Islet of Langerhans (tissue), 1 donor: Measurements from ENCODE around the gene CD300LD.
"Not testable (repeated sequence)": the region's sequence is repeated elsewhere in the genome, so short reads cannot be mapped to it uniquely, and the experiment has no call there.

ENCODE experiments used
- FAIRE-seq: peaks from one replicate; lab custom pipeline; 2011; peaks lifted over from hg19 to GRCh38; lab: Jason Lieb, UNC

Gene CD300LD

GRCh38 chr17:74571621-74572270 is 20.3 kb downstream of the CD300LD start:
- FAIRE-seq: no peak

- no peak for FAIRE-seq
These were observed 22.8 kb downstream of the CD300LD start for GRCh38 chr17:74569020-74570003.

GRCh38 chr17:74568106-74568873 is 23.8 kb downstream of the CD300LD start:
- FAIRE-seq: no peak

- no peak for FAIRE-seq
These were observed 24.7 kb downstream of the CD300LD start, which contains the start of gene CD300H for GRCh38 chr17:74567397-74567796. Gene CD300H (minus strand): TSS chr17:74567509.

- FAIRE-seq: no peak
These were observed 25.8 kb downstream of the CD300LD start for GRCh38 chr17:74566132-74566753.

- FAIRE-seq: no peak
These were observed 27.0 kb downstream of the CD300LD start for GRCh38 chr17:74565126-74565525.

DNA sequence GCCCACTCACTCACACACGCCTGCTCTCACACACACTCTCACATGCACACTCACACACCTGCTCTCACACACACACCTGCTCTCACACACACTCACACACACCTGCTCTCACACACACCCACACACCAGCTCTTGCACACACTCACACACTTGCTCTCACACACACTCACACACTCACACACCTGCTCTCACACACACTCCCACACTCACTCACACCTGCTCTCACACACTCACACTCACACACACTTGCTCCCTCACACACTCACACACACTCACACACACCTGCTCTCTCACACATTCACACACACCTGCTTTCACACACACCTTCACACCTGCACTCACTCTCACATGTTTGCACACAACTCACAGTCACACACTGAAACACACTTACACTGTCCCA is 28.7 kb downstream of the CD300LD start:
- no peak for FAIRE-seq

DNA sequence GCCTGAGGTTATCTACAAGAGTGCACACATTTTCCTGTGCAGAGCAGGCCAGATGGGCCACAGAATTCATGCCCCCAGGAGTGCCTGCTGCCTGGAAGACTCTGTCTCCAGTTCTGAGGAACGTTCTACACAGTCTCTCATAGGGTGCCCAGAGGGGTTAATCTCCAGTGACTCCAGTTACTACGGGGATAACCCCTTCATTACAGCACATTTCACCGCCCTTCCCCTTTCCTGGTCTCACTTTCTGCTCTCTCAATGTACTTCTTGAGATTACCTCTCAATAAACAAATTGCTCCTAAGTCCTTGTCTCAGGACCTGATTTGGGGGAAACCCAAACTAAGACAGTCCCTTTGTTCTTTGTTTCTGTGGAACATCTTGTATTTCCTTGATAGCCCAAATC is 30.5 kb downstream of the CD300LD start:
- no peak for FAIRE-seq

DNA sequence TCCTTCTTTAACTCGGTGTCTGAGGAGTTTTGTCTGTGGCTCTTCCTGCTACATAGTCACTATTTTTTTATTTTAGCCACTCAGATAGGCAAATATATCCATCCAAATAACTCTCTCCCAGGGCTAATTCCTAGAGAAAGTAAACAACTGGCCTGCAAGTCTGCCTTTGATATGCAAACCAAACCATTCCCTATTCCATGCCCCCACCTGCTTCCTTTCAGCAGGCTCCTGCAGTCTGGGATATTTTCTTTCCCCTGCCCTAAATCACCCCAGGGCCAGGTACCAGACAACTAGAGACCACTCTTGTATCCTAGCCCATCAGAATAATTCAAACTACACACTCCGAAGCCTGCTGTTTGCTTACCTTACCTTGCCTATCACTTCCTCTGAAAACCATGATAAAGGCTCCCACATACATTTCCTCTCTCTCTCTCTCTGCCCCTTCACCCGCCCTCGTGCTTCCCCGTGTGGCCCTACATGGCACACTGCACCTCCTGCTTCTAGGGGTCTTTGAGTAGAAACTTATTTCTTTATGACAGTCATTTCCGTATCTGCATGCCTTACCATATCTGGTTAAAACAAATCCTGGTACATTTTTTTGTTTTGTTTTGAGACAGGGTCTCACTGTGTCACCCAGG is 33.1 kb downstream of the CD300LD start:
- no peak for FAIRE-seq

- not testable (repeated sequence) for FAIRE-seq
These were observed 33.7 kb downstream of the CD300LD start for GRCh38 chr17:74558402-74558801.

GRCh38 chr17:74555427-74555940 is 36.6 kb downstream of the CD300LD start:
- FAIRE-seq: no peak

- FAIRE-seq: no peak
These were observed 37.2 kb downstream of the CD300LD start for GRCh38 chr17:74554909-74555308.

DNA sequence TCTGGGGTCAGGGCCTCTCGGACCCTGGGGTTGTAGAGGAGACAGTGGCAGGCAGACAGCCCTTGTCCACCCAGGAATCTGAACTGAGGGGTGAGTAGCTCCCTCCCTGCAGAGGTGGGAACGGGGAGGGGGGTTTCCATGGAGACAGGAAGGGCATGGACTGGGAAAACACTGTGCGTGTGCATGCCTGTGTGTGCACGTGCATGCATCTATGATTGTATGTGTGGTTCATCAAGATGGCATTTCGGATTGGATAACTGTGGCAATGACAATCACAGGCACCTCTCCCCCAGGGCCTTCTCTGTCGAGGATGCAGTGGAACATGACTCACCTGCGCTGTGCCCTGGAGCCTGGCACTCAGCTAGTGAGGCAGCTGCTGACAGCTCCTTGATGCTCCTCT is 40.0 kb downstream of the CD300LD start:
- no peak for FAIRE-seq

GRCh38 chr17:74550602-74551001 is 41.5 kb downstream of the CD300LD start:
- no peak for FAIRE-seq

- no peak for FAIRE-seq
These were observed 42.7 kb downstream of the CD300LD start for GRCh38 chr17:74549343-74549742.

- FAIRE-seq: no peak
These were observed 44.3 kb downstream of the CD300LD start for GRCh38 chr17:74547736-74548135.

DNA sequence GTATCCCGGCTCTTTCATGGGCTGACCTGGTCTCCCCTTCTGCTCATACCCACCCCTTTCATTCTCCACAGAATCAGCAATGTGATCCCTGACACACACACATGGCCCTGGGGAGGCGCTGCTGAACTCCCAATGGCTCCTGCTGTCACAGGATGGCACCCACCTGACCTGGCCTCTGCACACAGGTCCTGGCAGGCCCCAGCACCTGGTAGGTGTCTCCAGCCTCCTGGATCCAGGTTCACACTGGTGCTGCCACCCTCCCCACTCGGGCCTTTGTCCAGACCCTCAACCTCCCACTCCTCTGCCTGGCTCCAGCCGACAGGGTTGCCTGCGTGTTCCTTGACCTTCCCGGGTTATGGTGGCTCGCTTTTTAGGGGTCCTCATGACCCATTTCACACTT is 44.8 kb downstream of the CD300LD start:
- FAIRE-seq: no peak

DNA sequence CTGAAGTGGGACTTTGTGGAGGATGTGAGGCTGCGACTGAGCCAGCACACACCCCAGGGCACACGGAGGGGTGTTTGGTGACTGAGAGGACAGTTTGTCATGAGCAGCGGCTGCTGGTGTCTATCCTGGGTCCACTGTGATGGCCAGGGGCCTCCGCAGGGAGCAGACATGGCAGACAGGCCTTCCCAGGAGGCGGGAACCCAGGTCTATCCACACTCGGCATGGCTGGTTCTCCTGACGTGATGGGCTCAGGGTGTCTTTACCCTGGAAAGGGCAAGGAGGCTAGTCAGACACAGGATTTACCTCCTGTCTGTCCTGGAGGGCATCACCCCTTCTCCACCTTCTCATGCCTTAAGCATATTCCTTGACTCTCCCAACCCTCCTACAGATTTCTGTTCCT is 45.5 kb downstream of the CD300LD start:
- no peak for FAIRE-seq

DNA sequence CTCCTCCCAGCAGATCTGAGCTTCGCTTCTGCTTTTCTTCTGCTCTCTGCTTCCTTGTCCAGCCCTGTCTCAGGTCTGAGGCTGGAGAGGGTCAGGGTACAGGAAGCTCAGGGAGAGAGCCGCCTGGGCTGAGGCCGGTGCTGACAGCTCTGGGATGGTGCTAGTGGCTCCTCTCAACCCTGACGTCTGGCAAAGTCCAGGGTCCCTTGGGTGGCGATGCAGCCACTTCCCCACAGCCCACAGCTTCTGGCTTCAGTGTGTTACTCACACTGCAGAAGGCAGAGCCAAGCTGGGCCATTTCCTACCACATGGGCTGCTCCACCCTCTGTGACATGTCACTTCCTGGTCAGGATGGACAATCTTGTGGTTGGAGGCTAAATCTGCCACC is 46.2 kb downstream of the CD300LD start, which contains the start of gene CD300C:
Gene CD300C, minus strand, starts transcription at position 273 of the 388 bp plus-strand sequence. CDS start 333 bp downstream, outside the sequence.
- no peak for FAIRE-seq

GRCh38 chr17:74544991-74545842 is 46.9 kb downstream of the CD300LD start:
- no peak for FAIRE-seq
